MM.1S (cell line): ENCODE data around the gene ADARB2.
"Not testable (repeated sequence)": the region's sequence is repeated elsewhere in the genome, so short reads cannot be mapped to it uniquely, and the experiment has no call there.

Experiments used
- DNase-seq: peaks from one replicate; pipeline ENCODE4 v3.0.0-alpha.2; 2015
- H2AFZ ChIP-seq: fragments of 300-600 bp; sonication (generic); 2 replicates; pipeline ENCODE4 v1.6.0; 2016; ENCODE audit warnings: antibody characterized with exemption, low read length
- H3F3A ChIP-seq: fragments of 300-600 bp; sonication (generic); 2 replicates; pipeline ENCODE4 v1.6.1; 2016; ENCODE audit warnings: mild to moderate bottlenecking, antibody characterized with exemption, low read length, moderate library complexity, mixed read lengths; ENCODE audit not compliant: insufficient read depth
- H3K27ac ChIP-seq: fragments of 300-600 bp; sonication (generic); 2 replicates; pipeline ENCODE4 v1.5.1; 2016; ENCODE audit warnings: mild to moderate bottlenecking, low read length
- H3K27me3 ChIP-seq: fragments of 300-600 bp; sonication (generic); replicated peaks from 2 replicates; pipeline ENCODE4 v1.6.0; 2016; ENCODE audit warnings: low read length; ENCODE audit not compliant: insufficient read depth
- H3K36me3 ChIP-seq: fragments of 300-600 bp; sonication (generic); replicated peaks from 2 replicates; pipeline ENCODE4 v1.6.1; 2016; ENCODE audit warnings: mild to moderate bottlenecking, low read length, mixed read lengths; ENCODE audit not compliant: insufficient read depth
- H3K4me1 ChIP-seq: fragments of 300-600 bp; sonication (generic); 2 replicates; pipeline ENCODE4 v1.6.1; 2016; ENCODE audit warnings: low read length, mixed read lengths
- H3K4me2 ChIP-seq: fragments of 300-600 bp; sonication (generic); 2 replicates; pipeline ENCODE4 v1.6.0; 2016; ENCODE audit warnings: low read depth, low read length
- H3K4me3 ChIP-seq: fragments of 300-600 bp; sonication (generic); 2 replicates; pipeline ENCODE4 v1.5.1; 2016; ENCODE audit warnings: low read length, mixed read lengths
- H3K79me2 ChIP-seq: fragments of 300-600 bp; sonication (generic); 2 replicates; pipeline ENCODE4 v1.6.1; 2016; ENCODE audit warnings: mixed run types, low read length, mixed read lengths
- H3K9ac ChIP-seq: fragments of 300-600 bp; sonication (generic); 2 replicates; pipeline ENCODE4 v1.6.1; 2016; ENCODE audit warnings: low read length, mixed read lengths
- H3K9me2 ChIP-seq: fragments of 300-600 bp; sonication (generic); replicated peaks from 2 replicates; pipeline ENCODE4 v1.6.1; 2016; ENCODE audit warnings: mild to moderate bottlenecking, low read length, mixed read lengths; ENCODE audit not compliant: insufficient read depth
- H3K9me3 ChIP-seq: fragments of 300-600 bp; sonication (generic); replicated peaks from 2 replicates; pipeline ENCODE4 v1.6.1; 2016; ENCODE audit warnings: mild to moderate bottlenecking, low read length, mixed read lengths; ENCODE audit not compliant: insufficient read depth
- H4K20me1 ChIP-seq: fragments of 300-600 bp; sonication (generic); 2 replicates; pipeline ENCODE4 v1.6.1; 2016; ENCODE audit warnings: mild to moderate bottlenecking, low read length, moderate library complexity, mixed read lengths; ENCODE audit not compliant: insufficient read depth
- CTCF ChIP-seq: fragments of 300-600 bp; sonication (generic); IDR thresholded peaks from 2 replicates; pipeline ENCODE4 v1.5.1; 2016; ENCODE audit warnings: antibody characterized with exemption, low read length, mixed read lengths
- EZH2 ChIP-seq: fragments of 300-600 bp; sonication (generic); optimal IDR thresholded peaks from 2 replicates; pipeline ENCODE3; 2017; ENCODE audit warnings: low read depth, mild to moderate bottlenecking, antibody characterized with exemption, low read length, mixed read lengths
- EZH2phosphoT487 ChIP-seq: fragments of 300-600 bp; sonication (generic); IDR thresholded peaks from 2 replicates; pipeline ENCODE4 v1.6.1; 2018; ENCODE audit warnings: antibody characterized with exemption, low read length

ADARB2 gene

GRCh38 chr10:1400101-1401070 lies 336.9 kb downstream of the ADARB2 start:
- Histone ChIP-seq H3K4me1 (no peaks in the 10 kb centered on the region), H3K4me2 (no peak overlapping the region), H4K20me1 (no peaks in the 10 kb centered on the region), H3K9ac (no peak overlapping the region), H3K9me3 (no peaks in the 10 kb centered on the region), H3K4me3 (no peak overlapping the region), H3K27ac (no peak overlapping the region), H3K27me3 (no peaks in the 10 kb centered on the region), H2AFZ (no peak overlapping the region), H3F3A (no peaks in the 10 kb centered on the region), H3K79me2 (no peaks in the 10 kb centered on the region), H3K9me2 (no peaks in the 10 kb centered on the region), H3K36me3 (no peaks in the 10 kb centered on the region)
- DNase-seq, result no peak
- TF ChIP-seq CTCF, result no peak
- no peak for TF ChIP-seq EZH2
- TF ChIP-seq EZH2phosphoT487, result no peak

GRCh38 chr10:1399431-1400100 lies 337.8 kb downstream of the ADARB2 start:
- Histone ChIP-seq H3K4me3 (no peak overlapping the region), H2AFZ (no peak overlapping the region), H3K36me3 (no peaks in the 10 kb centered on the region), H3F3A (no peaks in the 10 kb centered on the region), H4K20me1 (no peaks in the 10 kb centered on the region), H3K4me2 (no peak overlapping the region), H3K79me2 (no peaks in the 10 kb centered on the region), H3K27me3 (no peaks in the 10 kb centered on the region), H3K9me2 (no peaks in the 10 kb centered on the region), H3K27ac (no peak overlapping the region), H3K9me3 (no peaks in the 10 kb centered on the region), H3K4me1 (no peaks in the 10 kb centered on the region), H3K9ac (no peak overlapping the region)
- no peak for DNase-seq
- TF ChIP-seq EZH2phosphoT487 (no peak), EZH2 (no peak)

- Histone ChIP-seq H3K4me3 (no peak overlapping the region), H3K27me3 (no peaks in the 10 kb centered on the region), H3K27ac (no peak overlapping the region), H3K9me3 (no peaks in the 10 kb centered on the region), H2AFZ (no peak overlapping the region), H4K20me1 (no peaks in the 10 kb centered on the region), H3K9ac (no peak overlapping the region), H3K9me2 (no peaks in the 10 kb centered on the region), H3F3A (no peaks in the 10 kb centered on the region), H3K36me3 (no peaks in the 10 kb centered on the region), H3K4me2 (no peak overlapping the region), H3K4me1 (no peaks in the 10 kb centered on the region), H3K79me2 (no peaks in the 10 kb centered on the region)
- TF ChIP-seq CTCF (no peak), EZH2 (no peak), EZH2phosphoT487 (no peak)
- DNase-seq, result no peak
These were observed 338.5 kb downstream of the ADARB2 start for GRCh38 chr10:1398626-1399410.

- not testable (repeated sequence) for H3K4me2 ChIP-seq, H2AFZ ChIP-seq, H3K4me3 ChIP-seq, H4K20me1 ChIP-seq, H3K9me2 ChIP-seq, DNase-seq, H3K36me3 ChIP-seq, H3K79me2 ChIP-seq, H3F3A ChIP-seq, H3K27me3 ChIP-seq, H3K4me1 ChIP-seq, H3K27ac ChIP-seq, H3K9me3 ChIP-seq, H3K9ac ChIP-seq
These were observed 339.2 kb downstream of the ADARB2 start for GRCh38 chr10:1398116-1398515.
